HepG2 (cell line): ENCODE measurements around the gene NMNAT1.

Experiments used
- BCL6 ChIP-seq: IDR thresholded peaks from 2 replicates; pipeline ENCODE4 v1.6.1; 2016; ENCODE audit warnings: missing genetic modification reagents, missing compliant biosample characterization
- CTCF ChIP-seq: sonication (generic); formaldehyde crosslinking; IDR thresholded peaks from 2 replicates; pipeline ENCODE4 v1.5.0; 2020; ENCODE audit warnings: mild to moderate bottlenecking, missing genetic modification reagents, moderate library complexity
- GABPA ChIP-seq, 2 experiments: IDR thresholded peaks; 2 replicates each; pipeline ENCODE4 v1.6.1; 2011 to 2016; ENCODE audit warnings: low read depth in 2 of 2, low read length in 1 of 2, missing biosample characterization in 1 of 2, missing genetic modification characterization in 1 of 2
- NCOR1 ChIP-seq: fragments of 200-600 bp; sonication (generic); IDR thresholded peaks from 2 replicates; pipeline ENCODE4 v1.7.0; 2017; ENCODE audit warnings: antibody characterized with exemption, low read length, borderline replicate concordance
- PCBP1 ChIP-seq: fragments of 200-400 bp; formaldehyde crosslinking; IDR thresholded peaks from 2 replicates; pipeline ENCODE4 v1.6.1; 2017; ENCODE audit warnings: mild to moderate bottlenecking, low read depth, low read length, borderline replicate concordance
- PHB2 ChIP-seq: fragments of 450-650 bp; IDR thresholded peaks from 2 replicates; pipeline ENCODE4 v1.6.1; 2018; ENCODE audit not compliant: partially characterized antibody
- RBAK ChIP-seq: sonication (generic); formaldehyde crosslinking; IDR thresholded peaks from 2 replicates; pipeline ENCODE4 v1.5.1; 2020; ENCODE audit warnings: mild to moderate bottlenecking, missing genetic modification reagents
- SIN3A ChIP-seq: IDR thresholded peaks from 2 replicates; pipeline ENCODE4 v1.6.1; 2011; ENCODE audit warnings: low read depth, mild to moderate bottlenecking, control low read depth, low read length, borderline replicate concordance
- SRY ChIP-seq: sonication (generic); formaldehyde crosslinking; IDR thresholded peaks from 2 replicates; pipeline ENCODE4 v1.8.0; 2022; ENCODE audit warnings: mild to moderate bottlenecking, missing genetic modification reagents
- ZFP1 ChIP-seq: IDR thresholded peaks from 2 replicates; pipeline ENCODE4 v1.6.1; 2016
- ZNF691 ChIP-seq: sonication (generic); formaldehyde crosslinking; IDR thresholded peaks from 2 replicates; pipeline ENCODE4 v1.4.0; 2020; ENCODE audit warnings: missing genetic modification reagents, low read depth, mild to moderate bottlenecking, borderline replicate concordance

GRCh38 chr1:9992910-9993309 lies 49.6 kb downstream of the NMNAT1 start:
- TF ChIP-seq CTCF (CRISPR knock-in tag) = no peak
- no peak for TF ChIP-seq SIN3A
- TF ChIP-seq RBAK (CRISPR knock-in tag) = no peak
- TF ChIP-seq SRY (CRISPR knock-in tag) = no peak
- TF ChIP-seq BCL6 = no peak
- TF ChIP-seq PHB2 = no peak
- no peak for TF ChIP-seq ZNF691 (CRISPR knock-in tag)
- TF ChIP-seq ZFP1 (CRISPR knock-in tag) = no peak
- no peak for TF ChIP-seq NCOR1
- TF ChIP-seq PCBP1 = no peak
- no peak for TF ChIP-seq GABPA (IDR thresholded peaks at IDR 0.05; ENCODE audit: low read depth, low read length)
- no peak for TF ChIP-seq GABPA (CRISPR knock-in tag; IDR thresholded peaks at IDR 0.05; ENCODE audit: low read depth)
